Activated naive CD8-positive, alpha-beta T cell (primary cell): ENCODE measurements around the gene CD55.

Experiments
- H3K27ac Mint-ChIP-seq: one replicate; pipeline ENCODE4 v1.8.0; 2021; ENCODE audit warnings: mixed read lengths
- H3K27me3 Mint-ChIP-seq: one replicate; pipeline ENCODE4 v1.8.0; 2021; ENCODE audit warnings: mixed read lengths
- H3K36me3 Mint-ChIP-seq: one replicate; pipeline ENCODE4 v1.8.0; 2021; ENCODE audit warnings: mixed read lengths
- H3K4me1 Mint-ChIP-seq: one replicate; pipeline ENCODE4 v1.8.0; 2021; ENCODE audit warnings: low read depth, mixed read lengths
- H3K4me3 Mint-ChIP-seq: one replicate; pipeline ENCODE4 v1.8.0; 2021; ENCODE audit warnings: mild to moderate bottlenecking, mixed read lengths
- H3K9me3 Mint-ChIP-seq: one replicate; pipeline ENCODE4 v1.8.0; 2021; ENCODE audit warnings: low read depth, mixed read lengths

Gene CD55

DNA sequence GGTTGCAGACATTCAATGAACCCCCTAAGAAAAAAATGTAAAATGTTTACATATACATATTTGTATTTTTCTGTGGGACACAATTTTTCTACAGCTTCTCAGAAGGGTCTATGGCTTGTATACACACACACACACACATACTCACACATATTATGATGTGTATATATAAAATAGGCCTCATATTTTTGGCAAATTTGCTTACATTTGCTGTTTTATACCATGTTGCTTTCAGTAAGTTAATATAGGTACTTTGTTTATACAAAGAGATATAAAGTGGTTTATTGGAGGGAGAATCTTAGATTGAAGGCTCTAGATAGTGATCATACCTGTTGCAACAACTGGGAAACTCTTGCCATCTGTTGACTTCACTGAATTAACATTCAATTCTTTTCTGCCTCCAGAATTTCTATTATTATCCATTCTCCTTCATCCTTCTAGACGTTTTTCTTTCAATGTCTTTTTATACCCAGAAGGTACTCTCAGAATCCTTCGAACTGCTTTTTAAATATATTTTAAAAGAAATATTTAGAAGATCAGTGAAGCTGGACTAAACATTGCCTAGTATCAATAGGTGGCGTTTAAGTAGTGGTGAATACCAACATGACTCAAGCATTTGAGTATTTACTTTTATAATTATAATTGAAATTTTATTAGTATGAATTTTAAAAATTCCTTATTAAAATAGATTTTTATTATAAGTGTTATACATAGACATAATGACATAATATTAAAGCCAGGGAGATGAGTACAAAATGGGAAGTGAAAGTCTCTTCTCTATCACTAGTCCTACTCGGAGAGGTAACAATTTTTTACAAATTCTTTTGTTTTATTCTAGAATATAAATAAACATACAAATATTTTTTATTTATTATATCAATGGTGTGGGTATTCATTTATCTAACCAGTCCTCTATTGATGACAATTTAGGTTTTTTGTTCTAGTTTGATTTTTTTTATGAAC lies 10.2 kb downstream of the CD55 start:
- Mint-ChIP-seq H3K4me3 (no peak overlapping the region), H3K27ac (peak overlapping the region; percentile 34), H3K4me1 (peaks cover 80% of the 10 kb centered on the region), H3K9me3 (peaks cover 14% of the 10 kb centered on the region), H3K36me3 (peaks cover 60% of the 10 kb centered on the region), H3K27me3 (no peaks in the 10 kb centered on the region)

DNA sequence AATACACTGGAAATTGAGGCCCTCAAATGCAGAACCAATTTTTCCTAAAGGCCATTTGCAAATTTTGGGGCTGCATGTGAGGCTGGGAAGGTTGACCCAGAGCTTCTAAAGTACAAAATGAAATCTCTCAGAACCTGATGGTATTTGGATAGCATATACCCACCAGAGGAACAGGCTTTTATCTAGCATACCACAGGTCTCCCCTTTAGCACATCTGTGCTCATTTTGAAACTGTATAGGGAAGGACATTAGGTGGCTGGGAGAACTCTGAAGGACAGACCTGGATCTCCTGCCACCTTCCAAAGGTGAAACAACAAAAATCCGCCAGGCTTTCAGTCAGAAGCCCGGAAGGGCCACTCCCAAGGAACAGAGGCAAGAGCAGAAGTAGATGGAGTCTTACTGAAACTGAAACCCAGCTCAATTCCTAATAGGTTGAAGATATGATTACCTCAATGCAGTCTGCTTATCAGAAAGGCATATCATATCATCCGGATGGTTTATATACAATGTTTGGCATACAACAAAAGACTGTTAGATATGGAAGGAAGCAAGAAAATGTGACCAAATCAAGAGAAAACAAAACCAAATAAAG lies 11.6 kb downstream of the CD55 start:
- no peaks in the 10 kb centered on the region for H3K27me3 Mint-ChIP-seq
- H3K9me3 Mint-ChIP-seq: peaks cover 18% of the 10 kb centered on the region
- peaks cover 81% of the 10 kb centered on the region for H3K4me1 Mint-ChIP-seq
- H3K4me3 Mint-ChIP-seq: peak overlapping the region; percentile 75
- H3K27ac Mint-ChIP-seq: peak overlapping the region; percentile 94
- peaks cover 57% of the 10 kb centered on the region for H3K36me3 Mint-ChIP-seq

DNA sequence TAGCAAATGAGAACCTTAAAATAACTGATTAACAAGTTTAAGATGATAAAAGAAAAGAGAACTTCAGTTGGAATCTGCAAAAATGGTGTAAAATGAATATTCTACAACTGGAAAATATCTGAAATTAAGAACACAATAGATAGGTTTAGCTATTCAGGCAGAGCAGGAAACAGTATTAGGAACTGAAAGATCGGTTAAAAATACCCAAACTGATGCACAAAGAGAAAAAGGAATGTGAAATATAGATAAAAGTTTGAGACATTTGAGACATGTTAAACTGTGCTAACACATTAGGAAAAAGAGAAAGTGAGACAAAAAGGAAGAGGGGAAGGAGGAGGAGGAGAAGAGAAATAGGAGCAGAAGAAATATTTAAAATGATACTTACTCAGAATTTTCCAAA lies 12.1 kb downstream of the CD55 start:
- Mint-ChIP-seq H3K9me3 (peaks cover 18% of the 10 kb centered on the region), H3K27ac (peak overlapping the region; percentile 94), H3K36me3 (peaks cover 54% of the 10 kb centered on the region), H3K4me3 (peak overlapping the region; percentile 75), H3K27me3 (no peaks in the 10 kb centered on the region), H3K4me1 (peaks cover 80% of the 10 kb centered on the region)

DNA sequence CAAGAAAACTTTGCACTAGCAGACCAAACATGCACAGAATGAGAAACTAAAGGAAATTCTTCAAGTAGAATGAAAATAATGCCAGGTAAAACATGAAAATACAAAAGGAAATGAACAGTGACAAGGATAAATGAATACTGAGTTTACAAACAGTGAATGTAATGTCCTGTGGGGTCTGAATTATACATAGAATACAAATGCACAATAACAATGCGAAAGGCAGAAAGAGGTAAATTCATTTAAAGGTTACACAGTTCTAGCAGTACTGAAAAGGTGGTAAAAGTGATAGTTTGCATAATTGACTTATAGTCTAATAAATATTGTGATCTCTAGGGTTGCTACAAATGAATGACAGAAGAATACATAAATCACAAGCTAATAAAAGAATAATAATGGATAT lies 12.9 kb downstream of the CD55 start:
- Mint-ChIP-seq H3K27ac (peak overlapping the region; percentile 94), H3K4me3 (peak overlapping the region; percentile 75), H3K4me1 (peaks cover 79% of the 10 kb centered on the region), H3K27me3 (no peaks in the 10 kb centered on the region), H3K36me3 (peaks cover 49% of the 10 kb centered on the region), H3K9me3 (peaks cover 18% of the 10 kb centered on the region)

DNA sequence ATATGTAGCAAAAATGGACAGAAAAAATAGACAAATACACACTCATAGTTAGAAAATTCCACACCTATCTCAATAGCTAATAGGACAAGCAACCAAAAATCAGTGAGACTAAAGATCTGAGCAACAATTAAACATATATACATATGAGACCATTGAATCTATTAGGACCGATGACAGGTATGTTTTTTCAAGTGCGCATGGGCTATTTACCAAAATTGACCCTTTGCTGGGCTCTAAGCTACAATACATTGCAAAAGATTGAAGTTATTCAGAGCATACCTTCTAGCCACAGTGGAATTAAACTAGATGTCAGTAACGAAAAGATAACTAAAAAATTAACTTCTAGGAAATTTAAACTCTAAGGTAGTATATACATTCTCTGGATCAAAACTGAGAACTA lies 13.7 kb downstream of the CD55 start:
- Mint-ChIP-seq H3K36me3 (peaks cover 49% of the 10 kb centered on the region), H3K9me3 (peaks cover 18% of the 10 kb centered on the region), H3K27me3 (no peaks in the 10 kb centered on the region), H3K4me1 (peaks cover 78% of the 10 kb centered on the region), H3K27ac (peak overlapping the region; percentile 94), H3K4me3 (peak overlapping the region; percentile 75)

DNA sequence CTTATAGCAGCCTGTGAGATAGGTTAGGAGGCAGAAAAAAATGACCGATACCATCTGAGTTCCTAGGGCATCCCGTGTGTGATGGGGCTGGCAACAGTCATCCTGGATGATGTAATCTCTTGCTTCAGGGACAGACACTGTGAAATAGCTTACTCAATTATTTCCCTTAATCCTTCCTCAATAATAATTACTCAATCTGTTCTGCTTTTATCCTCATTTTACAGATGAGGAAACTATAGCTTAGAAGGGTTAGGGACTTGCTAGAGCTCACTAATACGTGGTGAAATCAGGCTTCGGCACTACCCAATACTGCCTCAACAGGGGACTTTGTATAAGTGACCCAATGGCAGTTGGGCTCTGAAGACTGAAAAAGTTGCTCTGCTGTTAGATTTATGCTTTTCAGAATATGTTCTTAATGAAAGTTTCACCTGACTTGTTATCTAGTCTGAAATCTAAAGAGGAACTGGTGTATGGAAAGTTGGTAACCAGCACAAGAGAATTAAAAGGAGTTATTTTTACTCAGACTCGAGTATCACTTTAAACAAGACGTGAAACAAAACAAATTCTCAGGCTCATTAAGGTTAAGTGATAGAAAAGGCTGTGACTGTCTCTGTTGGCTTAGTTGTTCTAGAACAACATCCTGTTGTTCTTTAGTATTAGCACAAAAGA lies 14.4 kb downstream of the CD55 start:
- Mint-ChIP-seq H3K9me3 (peaks cover 18% of the 10 kb centered on the region), H3K4me1 (peaks cover 76% of the 10 kb centered on the region), H3K36me3 (peaks cover 46% of the 10 kb centered on the region), H3K27ac (peak overlapping the region; percentile 94), H3K4me3 (peak overlapping the region; percentile 75), H3K27me3 (no peaks in the 10 kb centered on the region)

DNA sequence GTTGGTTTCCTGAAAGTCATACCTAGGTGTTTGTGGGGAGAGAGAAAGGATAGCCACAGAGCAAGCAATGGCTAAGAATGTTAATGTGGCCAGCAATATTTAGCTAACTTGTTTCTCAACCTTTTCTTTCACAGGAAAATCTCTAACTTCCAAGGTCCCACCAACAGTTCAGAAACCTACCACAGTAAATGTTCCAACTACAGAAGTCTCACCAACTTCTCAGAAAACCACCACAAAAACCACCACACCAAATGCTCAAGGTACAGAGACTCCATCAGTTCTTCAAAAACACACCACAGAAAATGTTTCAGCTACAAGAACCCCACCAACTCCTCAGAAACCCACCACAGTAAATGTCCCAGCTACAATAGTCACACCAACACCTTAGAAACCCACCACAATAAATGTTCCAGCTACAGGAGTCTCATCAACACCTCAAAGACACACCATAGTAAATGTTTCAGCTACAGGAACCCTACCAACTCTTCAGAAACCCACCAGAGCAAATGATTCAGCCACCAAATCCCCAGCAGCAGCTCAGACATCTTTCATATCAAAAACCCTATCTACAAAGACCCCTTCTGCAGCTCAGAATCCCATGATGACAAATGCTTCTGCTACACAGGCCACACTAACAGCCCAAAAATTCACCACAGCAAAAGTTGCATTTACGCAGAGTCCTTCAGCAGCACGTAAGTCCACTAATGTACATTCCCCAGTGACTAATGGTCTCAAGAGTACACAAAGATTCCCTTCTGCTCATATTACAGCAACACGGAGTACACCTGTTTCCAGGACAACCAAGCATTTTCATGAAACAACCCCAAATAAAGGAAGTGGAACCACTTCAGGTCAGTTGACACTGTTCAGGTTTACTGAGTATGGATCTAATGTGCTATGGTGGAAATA lies 15.3 kb downstream of the CD55 start:
- Mint-ChIP-seq H3K4me1 (peaks cover 83% of the 10 kb centered on the region), H3K9me3 (peaks cover 22% of the 10 kb centered on the region), H3K4me3 (peak overlapping the region; percentile 78), H3K27me3 (no peaks in the 10 kb centered on the region), H3K36me3 (peaks cover 50% of the 10 kb centered on the region), H3K27ac (peak overlapping the region; percentile 94)

DNA sequence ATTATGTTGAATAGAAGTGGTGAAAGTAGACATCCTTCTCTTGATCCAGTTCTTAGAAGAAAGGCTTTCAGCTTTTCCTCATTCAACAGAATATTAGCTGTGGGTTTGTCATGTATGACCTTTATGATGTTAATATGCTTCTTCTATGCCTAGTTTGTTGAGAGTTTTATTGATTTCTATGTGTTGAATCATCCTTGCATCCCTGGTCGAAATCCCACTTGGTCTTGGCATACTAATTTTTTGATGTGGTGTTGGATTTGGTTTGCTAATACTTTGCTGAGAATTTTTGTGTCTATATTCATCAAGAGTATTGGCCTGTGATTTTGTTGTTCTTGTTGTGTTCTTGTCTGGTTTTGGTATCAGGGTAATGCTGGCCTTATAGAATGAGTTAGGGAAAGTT lies 20.9 kb downstream of the CD55 start:
- Mint-ChIP-seq H3K4me1 (peaks cover 93% of the 10 kb centered on the region), H3K9me3 (peaks cover 5% of the 10 kb centered on the region), H3K4me3 (peak overlapping the region; percentile 79), H3K27me3 (no peaks in the 10 kb centered on the region), H3K36me3 (peaks cover 65% of the 10 kb centered on the region), H3K27ac (peak overlapping the region; percentile 90)

DNA sequence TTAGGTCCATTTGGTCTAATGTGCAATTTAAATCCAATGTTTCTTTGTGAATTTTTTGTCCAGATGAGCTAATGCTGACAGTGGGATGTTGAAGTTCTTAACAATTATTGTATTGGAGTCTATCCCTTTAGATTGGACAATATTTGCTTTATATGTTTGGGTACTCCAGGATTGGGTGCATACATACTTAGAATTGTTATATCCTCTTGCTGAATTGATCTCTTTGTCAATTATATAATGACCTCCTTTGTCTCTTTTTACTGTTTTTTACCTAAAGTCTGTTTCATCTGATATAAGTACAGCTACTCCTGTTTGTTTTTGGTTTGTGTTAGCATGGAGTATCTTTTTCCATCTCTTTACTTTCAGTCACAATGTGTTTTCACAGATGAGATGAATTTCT lies 22.2 kb downstream of the CD55 start:
- H3K36me3 Mint-ChIP-seq: peaks cover 72% of the 10 kb centered on the region
- peaks cover 94% of the 10 kb centered on the region for H3K4me1 Mint-ChIP-seq
- peak overlapping the region; percentile 79 for H3K4me3 Mint-ChIP-seq
- H3K27ac Mint-ChIP-seq: peak overlapping the region; percentile 90
- H3K9me3 Mint-ChIP-seq: peaks cover 4% of the 10 kb centered on the region
- H3K27me3 Mint-ChIP-seq: no peaks in the 10 kb centered on the region

DNA sequence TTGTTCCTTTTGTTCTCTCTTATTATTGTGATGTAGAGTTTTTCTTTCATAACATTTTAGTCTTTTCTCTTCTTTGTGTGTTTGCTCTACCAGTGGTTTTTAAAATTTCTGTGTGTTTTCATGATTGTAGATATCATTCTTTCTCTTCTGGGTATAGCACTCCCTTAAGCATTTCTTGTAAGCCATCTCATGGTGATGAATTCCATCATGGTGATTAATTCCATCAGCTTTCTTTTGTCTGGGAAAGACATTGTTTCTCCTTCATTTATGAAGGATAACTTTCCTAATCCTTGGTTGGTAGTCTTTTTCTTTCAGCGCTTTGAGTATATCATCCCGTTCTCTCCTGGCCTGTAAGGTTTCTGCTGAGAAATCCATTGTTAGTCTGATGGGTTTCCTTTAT lies 22.7 kb downstream of the CD55 start:
- H3K27ac Mint-ChIP-seq: peak overlapping the region; percentile 90
- peaks cover 74% of the 10 kb centered on the region for H3K36me3 Mint-ChIP-seq
- peak overlapping the region; percentile 79 for H3K4me3 Mint-ChIP-seq
- H3K27me3 Mint-ChIP-seq: no peaks in the 10 kb centered on the region
- H3K9me3 Mint-ChIP-seq: peaks cover 4% of the 10 kb centered on the region
- H3K4me1 Mint-ChIP-seq: peaks cover 93% of the 10 kb centered on the region

DNA sequence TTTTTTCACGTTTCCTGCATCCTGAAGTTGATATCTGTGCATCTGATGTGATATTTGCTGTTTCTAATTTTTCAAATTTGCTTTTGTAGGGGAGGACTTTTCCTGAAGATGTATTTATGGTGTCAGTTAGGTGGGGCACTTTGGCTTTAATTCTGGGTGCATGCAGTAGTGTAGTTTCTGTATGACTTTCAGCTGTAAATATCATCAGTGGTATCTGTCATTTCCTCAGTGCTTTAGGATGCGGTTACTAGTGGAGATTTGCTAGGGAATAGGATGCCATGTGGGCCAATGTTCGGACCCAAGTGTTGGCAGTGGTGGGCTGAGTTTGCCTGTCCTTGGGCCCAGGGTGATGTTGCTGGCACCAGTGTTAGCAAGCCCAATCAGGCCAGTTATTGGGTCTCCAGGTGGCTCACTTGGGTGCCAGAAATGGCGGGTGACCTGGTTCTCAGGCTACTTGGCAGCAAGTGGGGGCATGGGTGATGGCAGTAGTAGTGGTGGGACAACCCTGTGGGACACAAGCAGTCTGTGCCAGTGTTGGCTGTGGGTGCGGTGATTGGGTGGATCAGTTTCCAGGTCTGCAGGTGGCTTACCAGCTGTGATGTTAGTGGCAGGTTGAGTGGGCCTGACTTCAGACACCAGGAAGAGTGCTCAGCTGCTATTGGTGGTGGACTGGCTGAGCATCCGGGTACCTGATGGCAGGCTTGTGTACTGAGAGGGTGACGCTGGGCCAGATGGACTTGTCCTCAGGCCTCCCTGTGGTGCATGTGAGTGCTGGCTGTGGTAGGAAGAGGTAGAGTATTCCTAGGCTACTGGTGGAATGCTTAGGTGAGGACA lies 24.4 kb downstream of the CD55 start:
- H3K9me3 Mint-ChIP-seq: peaks cover 13% of the 10 kb centered on the region
- H3K4me3 Mint-ChIP-seq: peak overlapping the region; percentile 44

DNA sequence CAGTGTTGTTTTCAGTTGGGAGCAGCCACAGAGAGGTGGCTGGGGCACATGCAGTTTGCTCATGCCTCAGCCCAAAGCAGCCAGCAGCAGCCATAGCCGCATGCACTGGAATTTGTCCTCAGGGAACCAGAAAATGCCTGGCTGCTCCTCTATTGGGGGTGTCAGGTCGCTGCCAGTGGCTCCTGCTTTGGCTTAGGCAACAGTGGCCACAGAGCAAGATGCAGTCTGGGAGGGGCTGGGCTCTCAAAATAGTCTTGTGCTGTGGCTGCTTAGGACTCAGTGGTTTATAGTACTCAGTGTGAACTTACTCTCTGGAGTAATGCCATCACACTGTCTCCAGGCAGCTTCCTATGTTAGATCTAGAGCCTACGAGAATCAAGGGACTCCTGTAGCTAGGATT lies 25.0 kb downstream of the CD55 start:
- no peaks in the 10 kb centered on the region for H3K27me3 Mint-ChIP-seq
- H3K4me3 Mint-ChIP-seq: peak overlapping the region; percentile 44
- peak overlapping the region; percentile 89 for H3K27ac Mint-ChIP-seq

More for the DNA sequence above, 24.4 kb downstream of the CD55 start:
- Mint-ChIP-seq H3K36me3 (peaks cover 79% of the 10 kb centered on the region), H3K4me1 (peaks cover 97% of the 10 kb centered on the region), H3K27ac (peak overlapping the region; percentile 85), H3K27me3 (no peaks in the 10 kb centered on the region)

DNA sequence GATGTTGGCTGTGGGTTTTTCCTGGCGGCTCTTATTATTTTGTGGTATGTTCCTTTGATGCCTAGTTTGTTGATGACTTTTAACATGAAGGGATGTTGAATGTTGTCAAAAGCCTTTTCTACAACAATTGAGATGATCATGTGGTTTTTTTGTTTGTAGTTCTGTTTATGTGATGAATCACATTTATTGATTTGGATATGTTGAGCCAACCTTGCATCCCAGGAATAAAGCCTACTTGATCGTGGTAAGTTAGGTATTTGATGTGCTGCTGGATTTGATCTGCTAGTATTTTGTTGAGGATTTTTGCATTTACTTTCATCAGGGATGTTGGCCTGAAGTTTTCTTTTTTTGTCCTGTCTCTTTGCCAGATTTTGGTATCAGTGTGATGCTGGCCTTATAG lies 28.5 kb downstream of the CD55 start:
- H3K9me3 Mint-ChIP-seq: peaks cover 13% of the 10 kb centered on the region
- peak overlapping the region; percentile 15 for H3K4me3 Mint-ChIP-seq
- peaks cover 93% of the 10 kb centered on the region for H3K4me1 Mint-ChIP-seq
- H3K36me3 Mint-ChIP-seq: peaks cover 62% of the 10 kb centered on the region
- H3K27me3 Mint-ChIP-seq: no peaks in the 10 kb centered on the region
- peak overlapping the region; percentile 29 for H3K27ac Mint-ChIP-seq

More for the DNA sequence above, 25.0 kb downstream of the CD55 start:
- Mint-ChIP-seq H3K36me3 (peaks cover 77% of the 10 kb centered on the region), H3K9me3 (peaks cover 14% of the 10 kb centered on the region), H3K4me1 (peaks cover 95% of the 10 kb centered on the region)
